ENCODE measurements around the gene GNAI3.

The GNAI3 gene

DNA sequence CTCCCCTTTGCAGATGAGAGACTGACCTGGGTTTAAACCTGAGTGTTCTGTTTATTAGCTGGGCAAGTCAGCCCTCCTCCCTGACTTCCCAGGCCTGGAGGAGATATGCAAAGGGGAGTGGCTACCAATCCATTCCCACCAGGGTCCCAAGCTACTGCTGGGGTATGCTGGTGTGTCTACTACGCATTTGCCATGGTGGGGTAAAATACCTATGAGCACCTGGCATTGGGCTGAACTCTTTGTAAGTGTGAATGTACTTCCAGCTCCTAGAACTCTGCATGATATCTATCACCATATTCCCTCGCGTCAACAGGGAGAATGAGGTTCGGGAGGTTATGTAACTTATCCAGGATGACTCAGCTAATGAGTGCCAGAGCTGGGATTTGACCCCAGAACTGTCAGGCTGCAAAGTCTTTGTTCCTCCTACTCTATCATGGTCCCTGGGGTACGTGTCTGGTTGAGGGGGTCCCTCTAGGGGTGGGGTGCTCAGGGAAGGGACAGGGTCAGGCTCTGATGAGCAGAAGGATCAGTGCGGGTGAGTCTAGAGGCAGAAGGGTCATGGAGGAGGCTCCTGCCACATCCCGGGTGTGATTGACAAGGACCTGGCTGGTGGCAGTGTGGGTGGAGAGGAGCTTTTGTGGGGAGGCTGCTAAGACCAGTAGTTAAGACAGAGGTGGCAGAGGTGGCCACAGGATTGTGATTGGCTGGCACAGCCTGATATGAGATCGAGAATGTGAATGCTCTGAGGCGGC, 88.0 kb downstream of the GNAI3 start:
- DNase-seq (ENCODE audit: low read depth, low spot score): peak; percentile 28

DNA sequence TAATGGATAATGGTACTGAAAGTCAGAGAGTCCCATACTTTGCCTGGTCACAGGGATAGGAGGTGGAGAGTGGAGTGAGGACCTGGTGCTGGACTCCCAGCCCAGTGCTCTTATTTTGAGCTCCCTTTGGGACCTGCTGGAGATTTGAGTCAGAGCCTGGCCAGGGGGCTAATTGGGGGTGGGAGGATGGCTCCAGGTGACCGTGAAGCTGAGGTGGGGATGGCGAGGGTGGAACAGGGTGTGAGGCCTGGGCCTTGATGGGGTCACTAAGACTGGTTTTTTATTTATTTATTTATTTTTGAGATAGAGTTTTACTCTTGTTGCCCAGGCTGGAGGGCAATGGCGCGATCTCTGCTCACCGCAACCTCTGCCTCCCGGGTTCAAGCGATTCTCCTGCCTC, 89.0 kb downstream of the GNAI3 start:
- no peak for DNase-seq (ENCODE audit: low read depth, low spot score)

GRCh38 chr1:109639063-109639840, 90.8 kb downstream of the GNAI3 start:
- no peak for DNase-seq (ENCODE audit: low read depth, low spot score)

GRCh38 chr1:109639841-109640184, 91.4 kb downstream of the GNAI3 start:
- no peak for DNase-seq (ENCODE audit: low read depth, low spot score)

- DNase-seq (ENCODE audit: low read depth, low spot score): peak; percentile 23
Measured at GRCh38 chr1:109640285-109640865, 92.0 kb downstream of the GNAI3 start.

- no peak for DNase-seq (ENCODE audit: low read depth, low spot score)
Measured at GRCh38 chr1:109641078-109641740, 92.8 kb downstream of the GNAI3 start.

GRCh38 chr1:109641861-109642260, 93.4 kb downstream of the GNAI3 start:
- no peak for DNase-seq (ENCODE audit: low read depth, low spot score)

DNA sequence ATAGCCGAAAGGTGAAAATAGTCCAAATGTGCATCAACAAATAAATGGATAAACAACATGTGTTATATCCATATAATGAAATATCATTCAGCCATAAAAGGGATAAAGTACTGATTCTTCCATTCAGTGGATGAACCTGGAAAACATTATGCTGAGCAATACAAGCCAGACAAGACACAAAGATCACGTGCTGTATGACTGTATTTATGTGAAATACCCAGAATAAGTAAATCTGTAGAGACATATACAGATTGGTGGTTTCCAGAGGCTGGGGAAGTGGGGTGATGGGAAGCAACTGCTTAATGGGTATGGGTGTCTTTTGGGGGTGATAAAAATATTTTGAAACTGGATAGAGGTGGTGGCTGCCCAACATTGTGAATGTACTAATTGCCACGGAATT, 94.2 kb downstream of the GNAI3 start:
- DNase-seq (ENCODE audit: low read depth, low spot score): no peak

GRCh38 chr1:109643385-109644230, 95.2 kb downstream of the GNAI3 start:
- peak; percentile 43 for DNase-seq (ENCODE audit: low read depth, low spot score)

DNA sequence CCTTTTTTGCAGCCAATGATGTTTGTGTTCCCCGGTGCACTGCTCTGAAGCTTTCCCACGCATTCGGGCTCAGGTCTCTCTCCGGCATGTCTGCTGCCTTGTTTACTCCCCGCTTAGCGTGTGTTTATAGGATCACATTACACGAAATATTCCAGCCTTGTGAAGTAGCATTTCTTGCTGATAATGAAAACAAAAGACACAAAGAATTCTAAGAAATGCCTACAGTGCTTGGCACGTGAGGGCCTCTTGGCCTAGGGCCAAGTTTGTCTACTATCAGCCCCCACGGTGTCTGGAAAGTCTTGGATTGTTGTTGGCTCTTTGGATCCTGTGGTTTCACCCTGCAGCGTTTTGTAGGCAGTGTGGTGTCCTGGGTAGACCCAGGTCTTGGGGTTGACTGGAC, 96.3 kb downstream of the GNAI3 start:
- DNase-seq (ENCODE audit: low read depth, low spot score): peak; percentile 62

DNA sequence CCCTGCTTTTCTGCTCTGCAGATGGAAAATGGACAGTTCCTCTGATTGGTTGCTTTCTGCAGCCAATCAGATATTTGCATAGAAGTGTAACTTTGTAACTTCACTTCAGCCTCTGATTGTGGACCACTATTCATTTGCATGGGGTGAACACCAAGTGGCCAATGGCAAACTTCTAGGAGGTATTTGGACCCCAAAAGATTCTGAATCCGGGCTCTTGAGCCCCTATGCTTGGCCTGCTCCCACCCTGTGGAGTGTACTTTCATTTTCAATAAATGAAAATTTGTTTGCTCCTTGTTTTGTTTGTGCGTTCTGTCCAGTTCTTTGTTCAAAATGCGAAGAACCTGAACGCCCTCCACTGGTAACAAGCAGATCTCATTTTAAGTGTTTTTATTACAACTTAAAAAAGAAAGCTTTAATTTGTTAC, 101.1 kb downstream of the GNAI3 start:
- no peak for DNase-seq (ENCODE audit: low read depth, low spot score)

- DNase-seq (ENCODE audit: low read depth, low spot score): no peak
Measured at GRCh38 chr1:109650609-109651008, 102.2 kb downstream of the GNAI3 start.

GRCh38 chr1:109652402-109652801, 104.0 kb downstream of the GNAI3 start:
- no peak for DNase-seq (ENCODE audit: low read depth, low spot score)

- DNase-seq (ENCODE audit: low read depth, low spot score): no peak
Measured at GRCh38 chr1:109653306-109653705, 104.9 kb downstream of the GNAI3 start.

DNA sequence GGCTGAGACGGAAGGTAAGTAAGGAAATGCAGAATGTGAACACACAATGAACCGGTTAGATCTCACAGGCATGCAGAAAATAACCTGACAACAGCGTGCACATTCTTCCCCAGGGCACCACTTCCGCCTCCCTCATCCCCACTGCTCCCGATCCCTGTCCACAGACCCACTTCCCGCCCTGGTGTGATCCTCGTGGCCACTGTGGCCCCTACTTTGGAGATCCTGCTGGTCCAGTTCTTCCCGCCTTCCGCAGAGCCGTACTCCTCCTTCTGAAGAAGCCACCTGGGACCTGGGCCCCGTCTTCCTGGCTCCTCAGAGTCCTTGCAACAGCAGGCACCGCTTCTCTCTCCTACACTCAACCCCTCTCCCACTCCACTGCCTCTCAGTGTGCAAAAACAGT, 106.1 kb downstream of the GNAI3 start:
- DNase-seq (ENCODE audit: low read depth, low spot score): no peak

GRCh38 chr1:109655615-109656519, 107.5 kb downstream of the GNAI3 start, which contains the start of gene GSTM4:
GSTM4 (plus strand) TSS chr1:109656099; CDS start chr1:109656390, 291 bp downstream.
- DNase-seq (ENCODE audit: low read depth, low spot score): peak; percentile 26

GRCh38 chr1:109657395-109657794, 109.0 kb downstream of the GNAI3 start:
- no peak for DNase-seq (ENCODE audit: low read depth, low spot score)

DNA sequence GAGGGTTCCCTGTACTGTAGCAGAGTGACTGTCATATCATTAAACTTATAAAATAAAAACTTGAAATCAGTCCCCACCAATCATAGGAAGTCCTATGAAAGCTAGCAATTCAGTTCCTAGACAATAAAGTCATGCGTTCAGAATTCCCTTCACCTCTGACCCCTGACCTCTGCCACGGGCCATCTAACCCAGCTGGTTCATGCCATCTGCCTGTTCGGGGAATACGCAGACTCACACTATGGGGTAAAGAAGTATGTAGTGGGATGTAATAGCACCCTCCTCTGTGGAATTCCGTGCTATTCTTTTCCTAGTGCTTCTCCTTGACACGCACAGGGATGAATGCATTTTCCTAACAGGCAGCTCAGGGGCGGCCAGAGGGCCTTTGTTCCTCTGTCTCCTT, 109.6 kb downstream of the GNAI3 start:
- no peak for DNase-seq (ENCODE audit: low read depth, low spot score)

GRCh38 chr1:109658533-109659042, 110.2 kb downstream of the GNAI3 start:
- no peak for DNase-seq (ENCODE audit: low read depth, low spot score)

- no peak for DNase-seq (ENCODE audit: low read depth, low spot score)
Measured at GRCh38 chr1:109659145-109659544, 110.7 kb downstream of the GNAI3 start.

Measured in smooth muscle cell of the brain vasculature (primary cell).